Stimulated activated CD8-positive, alpha-beta memory T cell treated with anti-CD3 and anti-CD28 coated beads, Interleukin-7, amount 100 ng/mL, for 48 hours (primary cell): ENCODE results near the gene RHEB.
"Not testable (repeated sequence)": the region's sequence is repeated elsewhere in the genome, so short reads cannot be mapped to it uniquely, and the experiment has no call there.

Experiments
- DNase-seq, 2 donors: peaks; one replicate each; pipeline ENCODE4 v3.0.0-alpha.2; 2020; ENCODE audit warnings: low read depth in 1 of 2; ENCODE audit errors: extremely low read depth in 1 of 2

RHEB gene

GRCh38 chr7:151519765-151520418, at the start of gene RHEB:
RHEB (minus strand) TSS chr7:151519895; CDS start chr7:151519511, 384 bp downstream.
- DNase-seq = peak; percentile 95 to 98

GRCh38 chr7:151566897-151567320, 47.2 kb upstream of the RHEB start:
- no peak for DNase-seq

GRCh38 chr7:151565541-151565940, 45.8 kb upstream of the RHEB start:
- DNase-seq = no peak

GRCh38 chr7:151560243-151560642, 40.5 kb upstream of the RHEB start:
- no peak for DNase-seq

- no peak for DNase-seq
These were observed 40.0 kb upstream of the RHEB start for GRCh38 chr7:151559557-151560183.

- no peak for DNase-seq
These were observed 38.9 kb upstream of the RHEB start for GRCh38 chr7:151558575-151558974.

GRCh38 chr7:151556592-151556991, 36.9 kb upstream of the RHEB start:
- DNase-seq = no peak

- no peak for DNase-seq
These were observed 33.7 kb upstream of the RHEB start for GRCh38 chr7:151553356-151553755.

- DNase-seq = no peak
These were observed 32.8 kb upstream of the RHEB start for GRCh38 chr7:151552352-151553028.

GRCh38 chr7:151551820-151552219, 32.1 kb upstream of the RHEB start:
- DNase-seq = no peak

GRCh38 chr7:151550656-151551286, 31.1 kb upstream of the RHEB start:
- no peak for DNase-seq

GRCh38 chr7:151549644-151550043, 29.9 kb upstream of the RHEB start:
- no peak for DNase-seq

- no peak for DNase-seq
These were observed 29.4 kb upstream of the RHEB start for GRCh38 chr7:151549083-151549482.

- no peak for DNase-seq
These were observed 24.5 kb upstream of the RHEB start for GRCh38 chr7:151544183-151544582.

GRCh38 chr7:151542606-151543130, 23.0 kb upstream of the RHEB start:
- DNase-seq = no peak

GRCh38 chr7:151541709-151542499, 22.2 kb upstream of the RHEB start:
- no peak for DNase-seq

GRCh38 chr7:151540146-151540545, 20.5 kb upstream of the RHEB start:
- no peak for DNase-seq

- no peak for DNase-seq
These were observed 19.5 kb upstream of the RHEB start for GRCh38 chr7:151539088-151539671.

- no peak for DNase-seq
These were observed 18.3 kb upstream of the RHEB start for GRCh38 chr7:151537818-151538561.

- not testable (repeated sequence) for DNase-seq
These were observed 16.5 kb upstream of the RHEB start for GRCh38 chr7:151536178-151536577.
